ENCODE measurements around the gene FARP2.
"Not testable (repeated sequence)": the region's sequence is repeated elsewhere in the genome, so short reads cannot be mapped to it uniquely, and the experiment has no call there.

FARP2 gene

DNA sequence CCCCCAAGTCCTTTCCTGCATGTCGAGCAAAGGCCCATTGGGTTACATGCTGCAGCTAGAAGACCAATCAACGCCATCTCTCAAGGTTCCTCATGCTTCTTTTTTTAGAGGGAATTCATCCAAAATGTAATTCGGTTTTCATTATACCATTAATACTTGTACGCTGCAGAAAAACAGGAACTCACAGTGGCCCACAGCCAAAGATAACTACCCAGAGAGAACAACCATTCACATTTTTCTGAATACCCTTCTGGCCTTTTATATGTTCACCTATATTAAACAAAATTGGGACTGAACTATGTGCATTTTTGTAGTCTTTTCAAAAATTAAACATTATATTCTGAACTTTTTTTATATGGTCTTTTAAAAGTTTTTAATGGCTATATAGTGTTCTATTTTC is 25.8 kb downstream of the FARP2 start (continued):
- TF ChIP-seq BCL6B (tag by site-specific recombination; IDR thresholded peaks at IDR 0.05) = no peak
- TF ChIP-seq, protein P1, sequence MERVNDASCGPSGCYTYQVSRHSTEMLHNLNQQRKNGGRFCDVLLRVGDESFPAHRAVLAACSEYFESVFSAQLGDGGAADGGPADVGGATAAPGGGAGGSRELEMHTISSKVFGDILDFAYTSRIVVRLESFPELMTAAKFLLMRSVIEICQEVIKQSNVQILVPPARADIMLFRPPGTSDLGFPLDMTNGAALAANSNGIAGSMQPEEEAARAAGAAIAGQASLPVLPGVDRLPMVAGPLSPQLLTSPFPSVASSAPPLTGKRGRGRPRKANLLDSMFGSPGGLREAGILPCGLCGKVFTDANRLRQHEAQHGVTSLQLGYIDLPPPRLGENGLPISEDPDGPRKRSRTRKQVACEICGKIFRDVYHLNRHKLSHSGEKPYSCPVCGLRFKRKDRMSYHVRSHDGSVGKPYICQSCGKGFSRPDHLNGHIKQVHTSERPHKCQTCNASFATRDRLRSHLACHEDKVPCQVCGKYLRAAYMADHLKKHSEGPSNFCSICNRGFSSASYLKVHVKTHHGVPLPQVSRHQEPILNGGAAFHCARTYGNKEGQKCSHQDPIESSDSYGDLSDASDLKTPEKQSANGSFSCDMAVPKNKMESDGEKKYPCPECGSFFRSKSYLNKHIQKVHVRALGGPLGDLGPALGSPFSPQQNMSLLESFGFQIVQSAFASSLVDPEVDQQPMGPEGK (tag by site-specific recombination; IDR thresholded peaks at IDR 0.05) = no peak
- no peak for TF ChIP-seq ZNF585B (tag by site-specific recombination; IDR thresholded peaks at IDR 0.05)
- TF ChIP-seq ZNF548 (tag by site-specific recombination; IDR thresholded peaks at IDR 0.05) = no peak
- TF ChIP-seq, protein P2, sequence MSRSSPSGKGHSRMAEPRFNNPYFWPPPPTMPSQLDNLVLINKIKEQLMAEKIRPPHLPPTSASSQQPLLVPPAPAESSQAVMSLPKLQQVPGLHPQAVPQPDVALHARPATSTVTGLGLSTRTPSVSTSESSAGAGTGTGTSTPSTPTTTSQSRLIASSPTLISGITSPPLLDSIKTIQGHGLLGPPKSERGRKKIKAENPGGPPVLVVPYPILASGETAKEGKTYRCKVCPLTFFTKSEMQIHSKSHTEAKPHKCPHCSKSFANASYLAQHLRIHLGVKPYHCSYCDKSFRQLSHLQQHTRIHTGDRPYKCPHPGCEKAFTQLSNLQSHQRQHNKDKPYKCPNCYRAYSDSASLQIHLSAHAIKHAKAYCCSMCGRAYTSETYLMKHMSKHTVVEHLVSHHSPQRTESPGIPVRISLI (tag by site-specific recombination; IDR thresholded peaks at IDR 0.05) = no peak
- TF ChIP-seq, protein P3, sequence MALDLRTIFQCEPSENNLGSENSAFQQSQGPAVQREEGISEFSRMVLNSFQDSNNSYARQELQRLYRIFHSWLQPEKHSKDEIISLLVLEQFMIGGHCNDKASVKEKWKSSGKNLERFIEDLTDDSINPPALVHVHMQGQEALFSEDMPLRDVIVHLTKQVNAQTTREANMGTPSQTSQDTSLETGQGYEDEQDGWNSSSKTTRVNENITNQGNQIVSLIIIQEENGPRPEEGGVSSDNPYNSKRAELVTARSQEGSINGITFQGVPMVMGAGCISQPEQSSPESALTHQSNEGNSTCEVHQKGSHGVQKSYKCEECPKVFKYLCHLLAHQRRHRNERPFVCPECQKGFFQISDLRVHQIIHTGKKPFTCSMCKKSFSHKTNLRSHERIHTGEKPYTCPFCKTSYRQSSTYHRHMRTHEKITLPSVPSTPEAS (tag by site-specific recombination; IDR thresholded peaks at IDR 0.05) = no peak

- H3K4me1 ChIP-seq (ENCODE audit: control insufficient read depth, insufficient read depth, low read length); H3K9me3 ChIP-seq (ENCODE audit: control insufficient read depth, insufficient read depth, low read depth, low read length); H3K4me3 ChIP-seq (ENCODE audit: low read depth, low read length); H3K27ac ChIP-seq (ENCODE audit: extremely low read depth, low read depth, low read length); CTCF ChIA-PET: not testable (repeated sequence)
- POLR2A ChIA-PET = interaction anchor here (1.8 kb wide), 1 partner anchor 301 kb away, joined by 3 read pairs; the partner anchor contains the start of gene DTYMK
- peaks cover 0 to 33% of the 10 kb centered on the region in 2 experiments; a peak in 2 of 3 replicates for H3K36me3 ChIP-seq (ENCODE audit: control insufficient read depth in 2 of 2, insufficient read depth in 1 of 2, low read length in 2 of 2)
Observed at GRCh38 chr2:241385450-241385849, 29.4 kb downstream of the FARP2 start.

GRCh38 chr2:241386519-241386918 is 30.4 kb downstream of the FARP2 start:
- ChIA-PET CTCF (no interaction called here), POLR2A (no interaction called here)
- Histone ChIP-seq H3K36me3 (ENCODE audit: control insufficient read depth in 2 of 2, insufficient read depth in 1 of 2, low read length in 2 of 2) (peaks cover 0 to 24% of the 10 kb centered on the region in 2 experiments; a peak in 2 of 3 replicates), H3K27ac (ENCODE audit: extremely low read depth, low read depth, low read length) (no peak overlapping the region), H3K4me1 (ENCODE audit: control insufficient read depth, insufficient read depth, low read length) (no peaks in the 10 kb centered on the region), H3K9me3 (ENCODE audit: control insufficient read depth, insufficient read depth, low read depth, low read length) (no peaks in the 10 kb centered on the region), H3K4me3 (ENCODE audit: low read depth, low read length) (no peak overlapping the region)
- no peak for TF ChIP-seq OSR2 (tag by site-specific recombination; IDR thresholded peaks at IDR 0.05)
- TF ChIP-seq ZIC2 (tag by site-specific recombination; IDR thresholded peaks at IDR 0.05) = 0 out of 2 replicates have a peak, but pooled peaks have one; percentile 14

DNA sequence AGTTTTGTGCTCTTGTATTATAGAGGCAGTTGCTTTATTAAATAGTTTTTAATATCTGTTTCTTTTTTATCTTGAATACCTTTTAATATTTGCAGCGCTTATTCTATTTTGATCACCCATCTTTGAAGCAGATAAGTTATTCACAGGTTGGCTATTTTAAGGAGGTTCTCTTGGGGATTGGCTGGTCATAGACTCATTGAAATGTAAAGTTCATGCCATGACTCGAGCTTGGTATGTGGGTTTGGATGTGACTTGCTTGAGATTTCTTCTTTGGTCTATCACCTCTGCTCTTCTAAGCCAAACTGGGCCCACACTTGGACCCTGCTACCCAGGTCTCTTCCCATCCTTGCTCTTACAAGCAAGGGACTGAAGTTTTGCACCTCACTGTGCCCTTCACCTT is 33.6 kb downstream of the FARP2 start:
- Histone ChIP-seq H3K9me3 (ENCODE audit: control insufficient read depth, insufficient read depth, low read depth, low read length) (no peaks in the 10 kb centered on the region), H3K36me3 (ENCODE audit: control insufficient read depth in 2 of 2, insufficient read depth in 1 of 2, low read length in 2 of 2) (peaks cover 0 to 8% of the 10 kb centered on the region in 2 experiments; a peak in 1 of 3 replicates), H3K4me1 (ENCODE audit: control insufficient read depth, insufficient read depth, low read length) (no peaks in the 10 kb centered on the region), H3K27ac (ENCODE audit: extremely low read depth, low read depth, low read length) (no peak overlapping the region), H3K4me3 (ENCODE audit: low read depth, low read length) (no peak overlapping the region)
- TF ChIP-seq ZNF121 (tag by site-specific recombination; IDR thresholded peaks at IDR 0.05) (no peak), ZBTB44 (tag by site-specific recombination; IDR thresholded peaks at IDR 0.05) (no peak), ZNF623 (tag by site-specific recombination; IDR thresholded peaks at IDR 0.05) (no peak)
- TF ChIP-seq, protein P4, sequence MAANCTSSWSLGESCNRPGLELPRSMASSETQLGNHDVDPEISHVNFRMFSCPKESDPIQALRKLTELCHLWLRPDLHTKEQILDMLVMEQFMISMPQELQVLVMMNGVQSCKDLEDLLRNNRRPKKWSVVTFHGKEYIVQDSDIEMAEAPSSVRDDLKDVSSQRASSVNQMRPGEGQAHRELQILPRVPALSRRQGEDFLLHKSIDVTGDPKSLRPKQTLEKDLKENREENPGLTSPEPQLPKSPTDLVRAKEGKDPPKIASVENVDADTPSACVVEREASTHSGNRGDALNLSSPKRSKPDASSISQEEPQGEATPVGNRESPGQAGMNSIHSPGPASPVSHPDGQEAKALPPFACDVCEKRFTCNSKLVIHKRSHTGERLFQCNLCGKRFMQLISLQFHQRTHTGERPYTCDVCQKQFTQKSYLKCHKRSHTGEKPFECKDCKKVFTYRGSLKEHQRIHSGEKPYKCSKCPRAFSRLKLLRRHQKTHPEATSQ (tag by site-specific recombination; IDR thresholded peaks at IDR 0.05) = no peak
- CTCF ChIA-PET = interaction anchor here (0.7 to 1.0 kb wide), 2 partner anchors 8 to 13 kb away, joined by 4 to 6 read pairs; no protein-coding TSS in a partner anchor
- POLR2A ChIA-PET = no interaction called here

Measured in HEK293 (cell line).